ENCODE results near the gene ZNF365.
"Not testable (repeated sequence)": the region's sequence is repeated elsewhere in the genome, so short reads cannot be mapped to it uniquely, and the experiment has no call there.

The ZNF365 gene

DNA sequence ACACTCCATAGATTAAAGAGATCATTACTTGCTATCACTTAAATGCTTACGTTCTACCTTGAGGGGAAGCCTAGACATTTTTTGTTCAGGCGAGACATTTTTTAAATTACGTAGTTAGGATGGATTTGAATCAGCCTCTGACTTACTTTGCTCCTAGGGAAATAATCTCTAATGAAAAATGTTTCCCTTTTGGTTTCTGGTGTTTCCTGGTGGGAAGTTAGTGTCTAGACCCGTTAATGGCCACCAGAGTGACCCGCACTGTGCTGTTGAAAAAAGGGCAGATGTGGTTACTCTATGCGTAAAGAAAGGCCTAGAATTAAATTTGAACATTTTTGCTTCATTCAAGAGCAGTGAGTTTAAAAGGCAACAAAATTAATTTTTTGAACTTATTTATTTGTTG lies 3.8 kb downstream of the ZNF365 start:
- DNase-seq = no peak

DNA sequence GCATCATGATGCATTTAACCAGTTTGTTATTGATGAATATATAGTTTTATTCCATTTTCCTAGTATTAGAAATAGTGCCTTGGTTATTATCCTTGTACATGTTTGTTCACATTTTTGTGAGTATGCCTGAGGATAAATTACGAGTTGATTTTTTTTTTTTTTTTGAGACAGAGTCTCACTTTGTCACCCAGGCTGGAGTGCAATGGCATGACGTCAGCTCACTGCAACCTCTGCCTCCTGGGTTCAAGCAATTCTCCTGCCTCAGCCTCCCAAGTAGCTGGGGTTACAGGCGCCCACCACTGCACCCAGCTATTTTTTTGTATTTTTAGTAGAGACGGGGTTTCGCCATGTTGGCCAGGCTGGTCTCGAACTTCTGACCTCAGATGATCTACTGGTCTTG lies 4.7 kb downstream of the ZNF365 start:
- not testable (repeated sequence) for DNase-seq

DNA sequence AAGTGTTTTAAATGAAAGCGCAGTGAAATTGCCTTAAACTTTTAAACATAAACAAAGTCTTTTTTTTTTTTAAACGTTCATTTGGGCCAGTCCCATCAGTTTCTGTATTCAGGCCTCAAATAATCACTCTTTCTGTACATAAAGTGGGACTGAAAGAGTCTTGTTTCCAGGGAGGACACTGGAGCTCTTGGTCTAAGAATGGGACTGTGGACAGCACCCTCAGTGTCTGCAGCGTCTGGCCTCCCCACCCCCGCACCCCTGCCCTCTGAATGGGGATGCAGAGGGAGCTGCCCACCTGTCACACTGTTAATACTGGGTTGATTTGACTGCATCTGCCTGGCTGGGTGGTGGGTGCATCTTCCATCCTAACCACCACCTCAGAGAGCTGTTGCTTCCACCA lies 5.2 kb downstream of the ZNF365 start:
- DNase-seq = no peak

DNA sequence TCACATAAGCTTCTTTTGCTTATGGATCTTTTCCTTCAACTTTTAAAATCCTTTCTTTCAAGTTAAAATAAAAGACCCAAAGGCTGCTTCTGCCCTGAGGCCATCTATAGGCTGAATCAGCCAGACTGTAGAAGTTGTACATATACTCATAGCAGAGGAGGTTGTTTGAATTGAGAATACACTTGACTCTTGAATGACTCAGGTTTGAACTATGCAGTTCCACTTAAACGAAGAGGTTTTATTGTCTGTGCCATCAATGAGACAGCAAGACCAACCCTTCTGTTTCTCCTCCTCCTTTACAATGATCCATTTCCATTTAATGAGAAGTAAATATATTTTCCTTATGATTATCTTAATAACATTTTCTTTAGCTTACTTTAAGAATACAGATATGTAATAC lies 5.8 kb downstream of the ZNF365 start:
- DNase-seq = no peak

DNA sequence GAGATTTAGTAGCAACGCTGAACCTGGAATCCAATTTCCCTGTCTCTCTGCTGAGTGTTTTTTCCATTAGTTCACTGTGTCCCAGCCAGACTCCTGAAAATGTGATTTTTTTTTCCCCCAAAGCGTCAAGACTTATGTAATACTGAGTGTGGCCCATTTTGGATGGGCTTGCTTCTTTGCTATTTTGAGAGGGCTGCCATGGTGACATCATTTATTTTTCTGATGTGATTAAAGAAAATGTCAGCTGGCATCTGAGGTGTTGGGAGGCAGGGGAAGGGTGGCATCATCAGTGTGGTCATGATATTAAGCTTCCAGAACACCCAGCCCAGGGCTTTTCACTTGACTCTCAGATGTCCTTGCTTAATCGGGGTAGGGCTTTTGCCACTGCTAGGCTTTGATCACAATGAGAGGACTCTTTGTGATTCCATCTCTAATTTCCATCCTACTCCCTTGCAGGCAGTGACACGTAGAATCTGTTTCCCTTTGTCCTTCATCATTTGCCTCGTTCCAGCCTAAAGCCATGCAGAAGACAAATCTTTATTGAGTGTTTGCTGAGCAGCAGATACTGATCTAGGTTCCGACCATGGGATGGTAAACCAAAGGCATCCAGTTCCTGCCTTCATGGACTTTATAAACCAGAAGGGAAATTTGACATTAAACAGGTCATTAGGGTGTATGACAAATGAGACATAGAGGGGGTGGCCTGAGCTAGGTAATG lies 7.4 kb downstream of the ZNF365 start:
- no peak for DNase-seq

DNA sequence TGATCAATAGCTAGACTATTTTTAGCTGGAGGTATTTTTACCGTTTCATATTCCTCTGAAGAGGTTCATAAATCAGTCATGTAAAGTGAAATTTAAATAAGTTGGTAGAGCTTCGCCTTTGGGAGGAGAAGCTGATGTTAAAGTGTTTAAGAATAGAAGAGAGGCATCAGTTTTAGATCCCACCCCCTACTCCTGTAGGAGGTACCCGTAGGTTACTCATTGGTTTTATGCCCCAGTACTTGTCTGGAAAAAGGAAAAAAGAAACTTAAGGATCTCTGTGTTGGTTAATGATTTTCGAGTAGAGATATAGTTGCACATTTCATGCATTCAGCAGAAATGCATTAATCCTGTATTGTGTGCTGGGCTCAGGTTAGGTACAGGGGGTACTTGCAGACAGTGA lies 8.7 kb downstream of the ZNF365 start:
- DNase-seq = no peak

DNA sequence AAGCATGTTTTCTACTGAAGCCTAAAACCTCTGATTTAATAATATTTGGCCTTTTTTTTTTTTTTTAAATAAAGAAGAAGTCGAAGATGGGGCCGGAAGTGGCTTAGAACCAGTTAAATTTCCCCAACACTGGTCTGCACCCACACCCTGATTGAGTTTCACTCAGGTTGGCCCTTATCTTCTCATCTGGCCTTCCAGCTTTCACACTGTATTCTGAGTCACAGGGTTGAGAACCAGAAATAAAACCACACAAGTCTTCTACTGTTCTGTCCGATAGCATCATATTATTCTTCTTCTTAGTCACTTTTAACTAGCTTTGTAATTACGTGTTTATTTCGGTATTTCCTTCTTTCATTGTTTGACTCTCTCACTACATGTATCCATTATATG lies 9.9 kb downstream of the ZNF365 start:
- DNase-seq = no peak

DNA sequence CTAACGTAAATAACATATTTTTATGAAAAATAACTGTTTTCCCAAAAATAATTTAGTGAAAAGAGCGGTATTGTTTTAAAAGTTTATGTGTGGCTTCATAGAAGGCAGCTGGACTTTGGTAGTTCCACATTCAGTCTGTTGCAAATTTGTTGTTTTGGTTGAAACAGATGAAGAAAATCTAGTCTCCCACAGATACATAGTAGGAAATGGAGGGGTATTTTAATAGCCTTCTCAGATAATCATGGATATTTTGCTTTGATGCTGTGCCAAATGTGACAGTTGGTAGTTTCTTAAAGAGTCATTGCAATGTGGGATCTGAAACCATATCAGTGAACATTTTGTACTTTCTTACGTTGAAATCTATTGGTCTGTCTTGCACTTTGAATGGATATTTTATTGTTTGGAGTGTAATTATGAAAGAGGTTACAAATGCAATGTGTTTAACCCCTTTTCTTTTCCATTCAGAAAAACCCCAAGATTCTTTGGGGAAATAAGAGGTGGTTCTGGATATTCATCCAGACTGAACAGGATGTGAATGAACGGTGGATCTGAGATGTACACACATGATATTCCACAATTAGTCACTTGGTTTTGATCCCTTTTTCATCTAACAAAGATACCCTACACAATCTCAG lies 10.4 kb downstream of the ZNF365 start:
- DNase-seq = no peak

DNA sequence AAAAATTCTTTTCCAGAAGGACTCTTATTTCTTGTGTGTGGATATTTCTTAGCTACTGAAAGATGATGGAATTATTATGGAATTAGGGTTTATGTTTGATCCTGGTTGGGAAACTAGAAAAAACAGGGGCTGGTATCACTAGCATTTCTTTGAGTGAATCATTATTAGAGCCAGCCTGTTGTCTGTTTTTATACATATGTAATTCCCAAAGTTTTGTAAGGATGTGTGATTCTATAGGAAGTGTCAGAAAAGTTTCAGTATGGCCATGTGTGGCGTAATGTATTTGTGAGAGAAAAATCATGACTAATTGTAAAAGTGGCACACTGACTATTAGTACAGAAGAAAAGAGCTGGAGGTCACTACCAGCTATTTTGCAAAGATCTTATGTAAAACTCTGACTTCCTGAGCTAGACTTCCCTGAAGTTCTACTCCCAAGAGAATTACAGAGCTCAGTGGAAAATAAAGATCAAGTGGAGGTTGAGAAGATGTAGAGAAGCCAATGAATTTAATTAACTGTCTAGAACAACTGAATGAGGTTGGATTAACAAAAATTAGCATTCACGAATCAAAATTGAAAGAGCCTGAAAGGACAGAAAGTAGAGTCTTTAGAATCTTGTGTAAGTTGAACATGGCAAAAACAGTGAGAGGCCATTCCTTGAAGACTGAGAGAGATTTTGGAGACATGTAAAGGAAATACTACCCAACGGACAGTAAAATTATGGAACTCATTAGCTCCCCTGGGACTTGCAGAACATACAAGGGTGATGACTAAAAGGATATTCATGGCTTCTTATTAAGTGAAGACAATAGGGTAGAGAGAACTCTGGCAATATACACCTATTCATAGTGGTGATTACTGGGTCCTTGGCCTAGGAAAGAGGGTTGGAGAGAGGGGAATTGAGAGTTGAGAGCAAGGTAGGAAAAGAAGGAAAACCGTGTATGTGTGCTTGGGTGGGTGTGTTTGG lies 12.5 kb downstream of the ZNF365 start:
- DNase-seq = no peak

DNA sequence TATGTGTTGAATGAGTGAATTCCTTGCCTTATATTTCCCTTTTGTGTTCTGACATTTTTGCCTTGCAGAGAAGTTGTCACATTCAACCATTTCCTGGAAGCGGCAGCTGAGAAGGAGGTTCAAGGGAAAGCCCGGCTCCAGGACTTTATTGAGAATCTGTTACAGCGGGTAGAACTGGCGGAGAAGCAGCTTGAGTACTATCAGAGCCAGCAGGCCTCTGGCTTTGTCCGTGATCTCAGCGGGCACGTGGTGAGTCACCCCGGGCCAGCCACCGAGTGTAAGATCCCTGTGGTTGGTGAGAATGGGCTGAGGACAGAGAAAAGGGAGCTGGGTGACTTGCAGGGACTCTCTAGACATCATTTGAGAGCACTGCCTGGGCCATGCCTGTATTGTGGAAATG lies 14.2 kb downstream of the ZNF365 start:
- no peak for DNase-seq

DNA sequence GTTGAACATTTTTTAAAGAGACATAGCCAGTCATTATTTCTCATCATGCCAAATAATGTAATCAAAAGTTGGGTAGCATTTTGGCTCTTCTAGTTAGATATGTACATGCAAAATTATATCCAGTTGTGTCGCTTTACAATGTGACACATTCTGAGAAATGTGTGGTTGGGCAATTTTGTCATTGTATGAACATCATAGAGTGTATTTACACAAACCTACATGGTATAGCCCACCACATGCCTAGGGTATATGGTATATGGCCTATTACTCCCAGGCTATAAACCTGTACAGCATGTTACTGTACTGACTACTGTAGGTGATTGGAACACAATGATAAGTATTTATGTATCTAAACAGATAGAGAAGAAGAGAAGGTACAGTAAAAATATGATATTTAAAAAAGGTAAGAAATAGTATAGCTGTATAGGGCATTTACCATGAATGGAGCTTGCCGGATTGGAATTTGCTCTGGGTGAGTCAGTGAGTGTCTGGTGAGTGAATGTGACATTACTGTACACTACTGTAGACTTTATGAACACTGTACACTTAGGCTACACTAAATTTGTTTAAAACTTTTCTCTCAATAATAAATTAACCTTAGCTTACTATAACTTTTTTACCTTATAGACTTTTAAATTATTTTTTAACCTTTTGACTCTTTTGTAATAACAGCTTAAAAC lies 16.5 kb downstream of the ZNF365 start:
- DNase-seq = no peak

DNA sequence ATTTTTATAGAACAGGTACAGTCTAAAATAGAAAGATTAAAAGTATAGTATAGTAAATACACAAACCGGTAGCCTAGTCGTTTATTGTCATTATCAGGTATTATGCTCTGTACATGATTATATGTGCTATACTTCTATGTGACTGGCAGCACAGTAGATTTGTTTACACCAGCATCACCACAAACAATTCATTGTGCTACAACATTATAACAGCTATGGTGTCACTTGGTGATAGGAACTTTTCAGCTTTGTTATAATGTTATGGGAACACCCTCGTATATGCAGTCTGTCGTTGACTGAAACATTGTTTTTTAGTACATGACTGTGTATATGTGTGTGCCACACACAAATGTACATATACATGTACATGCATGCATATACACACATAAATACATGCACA lies 19.1 kb downstream of the ZNF365 start:
- no peak for DNase-seq

DNA sequence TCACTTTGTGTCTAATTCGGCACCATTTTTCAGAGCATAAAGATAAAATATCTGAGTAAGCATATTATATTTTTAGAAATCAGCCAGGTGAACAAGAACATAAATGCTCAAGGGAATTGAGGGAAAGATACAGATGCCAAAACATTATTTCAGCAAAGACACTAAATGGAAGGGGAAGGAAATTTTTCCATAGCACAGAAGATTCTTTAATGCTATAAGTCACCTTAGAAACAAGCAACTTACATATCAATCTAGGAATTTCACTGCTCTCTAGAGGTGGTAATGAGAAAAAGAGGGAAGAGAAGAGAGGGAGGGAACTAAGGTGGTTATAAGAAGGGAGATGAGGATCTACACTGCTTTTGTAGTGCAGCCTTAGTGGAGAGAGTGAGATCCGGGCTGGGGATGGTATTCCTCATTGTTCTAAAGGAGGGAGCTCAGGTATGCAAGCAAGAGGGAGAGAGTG lies 20.4 kb downstream of the ZNF365 start:
- DNase-seq = no peak

DNA sequence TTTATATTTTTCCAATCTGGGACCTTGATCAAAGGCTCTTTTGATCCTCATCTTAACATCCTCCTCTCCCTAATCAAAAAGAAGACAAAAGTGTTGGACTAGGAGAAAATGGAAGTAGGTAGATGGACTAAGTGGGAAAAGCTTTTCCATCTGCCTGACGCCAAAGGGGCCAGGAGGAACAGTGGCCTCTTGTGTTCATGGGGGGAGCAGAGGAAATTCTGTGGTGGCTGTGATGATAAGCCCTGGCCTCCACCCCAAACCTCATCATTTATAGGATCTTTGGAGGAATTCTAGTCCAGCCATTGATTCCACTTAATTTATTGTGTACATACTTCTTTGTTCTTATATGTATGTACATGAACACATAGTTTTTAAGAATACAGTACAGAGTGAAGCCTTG lies 21.7 kb downstream of the ZNF365 start:
- DNase-seq = no peak

DNA sequence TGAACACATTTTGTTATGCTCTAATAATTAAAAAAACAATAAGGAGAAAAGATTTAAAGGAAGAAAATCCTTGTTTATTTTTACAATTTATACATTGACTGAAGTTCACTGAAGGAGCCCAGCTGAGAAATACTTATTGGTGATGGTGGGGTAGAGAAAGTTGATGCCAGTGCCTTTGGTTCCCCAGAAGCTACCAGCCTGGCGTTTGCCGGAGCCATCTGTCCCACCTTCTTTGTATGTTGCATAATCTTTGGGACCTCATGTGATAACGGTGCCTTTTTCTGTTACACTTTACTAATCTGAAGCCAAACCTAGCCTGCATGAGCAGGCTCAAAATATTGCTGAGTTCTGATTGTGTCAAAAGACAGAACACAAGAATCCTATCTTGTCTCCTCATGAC lies 22.7 kb downstream of the ZNF365 start:
- DNase-seq = no peak

DNA sequence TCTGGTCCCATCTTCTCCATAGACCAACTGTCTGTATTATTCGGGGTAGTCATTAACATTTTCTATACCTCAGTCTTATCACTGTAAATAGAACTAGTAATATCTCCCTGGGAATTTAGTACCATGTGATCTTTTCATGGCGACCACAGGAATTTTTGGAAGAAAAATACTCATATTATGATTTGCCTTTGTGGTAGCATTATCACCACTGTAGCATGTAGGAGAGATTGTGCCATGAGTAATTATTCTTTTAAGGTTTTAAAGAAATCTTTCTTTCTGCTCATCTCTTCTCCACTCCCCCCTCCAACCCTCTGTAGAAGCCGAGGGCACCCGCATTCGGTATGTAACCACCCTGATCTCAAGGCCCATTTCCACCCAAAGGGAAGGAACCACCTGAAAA lies 25.0 kb downstream of the ZNF365 start:
- DNase-seq = no peak

DNA sequence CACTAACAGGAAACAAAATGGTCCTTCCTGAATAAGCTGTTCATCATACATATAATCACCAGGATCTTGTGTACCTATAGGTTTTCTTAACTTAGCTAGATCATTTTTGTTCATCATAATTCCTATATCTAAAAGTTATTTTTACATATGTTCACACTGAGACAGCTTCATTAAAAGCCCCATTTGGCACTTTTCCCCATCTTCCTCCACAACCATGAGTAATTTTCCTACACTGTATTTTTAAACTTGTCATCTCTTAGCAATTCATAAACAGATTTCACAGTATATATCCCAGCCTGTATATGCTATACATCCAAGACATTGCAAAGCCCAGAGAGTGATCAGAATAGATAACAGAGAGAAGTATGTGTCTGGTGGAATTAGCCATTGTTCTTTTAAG lies 28.3 kb downstream of the ZNF365 start:
- DNase-seq = no peak

DNA sequence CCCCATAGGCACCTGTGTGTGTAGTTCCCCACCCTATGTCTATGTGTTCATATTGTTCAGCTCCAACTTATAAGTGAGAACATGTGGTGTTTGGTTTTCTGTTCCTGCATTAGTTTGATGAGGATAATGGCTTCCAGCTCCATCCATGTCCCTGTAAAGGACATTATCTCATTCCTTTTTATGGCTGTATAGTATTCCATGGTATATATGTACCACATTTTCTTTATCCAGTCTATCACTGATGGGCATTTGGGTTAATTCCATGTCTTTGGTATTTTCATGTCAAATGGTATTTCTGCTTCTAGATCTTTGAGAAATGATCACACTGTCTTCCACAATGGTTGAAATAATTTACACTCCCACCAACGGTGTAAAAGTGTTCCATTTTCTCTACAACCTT lies 36.4 kb downstream of the ZNF365 start:
- DNase-seq = not testable (repeated sequence)

DNA sequence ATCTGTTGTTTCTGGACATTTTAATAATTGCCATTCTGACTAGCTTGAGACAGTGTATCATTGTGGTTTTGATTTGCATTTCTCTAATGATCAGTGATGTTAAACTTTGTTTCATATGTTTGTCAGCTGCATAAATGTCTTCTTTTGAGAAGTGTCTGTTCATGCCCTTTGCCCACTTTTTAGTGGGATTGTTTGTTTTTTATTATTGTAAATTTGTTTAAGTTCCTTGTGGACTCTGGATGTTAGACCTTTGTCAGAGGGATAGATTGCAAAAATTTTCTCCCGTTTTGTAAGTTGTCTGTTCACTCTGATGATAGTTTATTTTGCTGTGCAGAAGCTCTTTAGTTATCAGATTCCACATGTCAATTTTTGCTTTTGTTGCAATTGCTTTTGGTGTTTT lies 36.8 kb downstream of the ZNF365 start:
- DNase-seq = not testable (repeated sequence)

DNA sequence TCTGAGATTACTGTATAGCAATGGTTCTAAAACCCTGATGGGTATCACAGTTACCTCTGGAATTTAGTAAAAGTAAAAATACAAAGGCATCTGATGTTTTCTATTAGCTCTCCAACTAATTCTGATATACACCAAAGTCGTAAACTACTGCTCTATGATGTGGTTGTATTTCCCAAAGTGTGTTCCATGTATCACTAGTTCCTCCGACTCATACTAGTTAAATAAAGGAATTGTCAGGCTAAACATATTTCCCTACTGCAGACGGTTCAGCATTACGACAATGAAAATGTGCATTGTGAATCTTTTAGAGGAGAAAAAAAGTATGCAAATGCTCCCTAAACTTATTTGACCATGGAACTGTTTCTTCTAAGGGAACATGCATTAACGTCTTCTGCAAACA lies 38.9 kb downstream of the ZNF365 start:
- DNase-seq = no peak

DNA sequence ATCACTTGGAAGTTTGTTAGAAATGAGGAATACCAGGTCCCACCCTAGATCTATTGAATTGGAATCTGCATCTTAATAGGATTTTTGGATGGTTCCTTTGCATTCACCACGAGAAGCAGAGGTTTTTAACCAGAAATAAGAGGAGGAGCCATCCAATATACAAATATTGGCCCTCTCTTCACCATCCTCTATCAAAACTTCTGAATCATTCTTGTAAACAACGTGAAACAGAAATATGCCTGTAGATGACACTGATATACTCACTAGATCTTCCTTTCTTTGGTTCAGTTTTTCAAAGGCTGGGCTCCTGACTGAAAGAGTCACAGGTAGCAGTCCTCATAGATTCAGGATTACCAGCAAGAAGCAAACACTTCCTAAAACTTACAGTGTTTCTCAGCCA lies 39.5 kb downstream of the ZNF365 start:
- no peak for DNase-seq

DNA sequence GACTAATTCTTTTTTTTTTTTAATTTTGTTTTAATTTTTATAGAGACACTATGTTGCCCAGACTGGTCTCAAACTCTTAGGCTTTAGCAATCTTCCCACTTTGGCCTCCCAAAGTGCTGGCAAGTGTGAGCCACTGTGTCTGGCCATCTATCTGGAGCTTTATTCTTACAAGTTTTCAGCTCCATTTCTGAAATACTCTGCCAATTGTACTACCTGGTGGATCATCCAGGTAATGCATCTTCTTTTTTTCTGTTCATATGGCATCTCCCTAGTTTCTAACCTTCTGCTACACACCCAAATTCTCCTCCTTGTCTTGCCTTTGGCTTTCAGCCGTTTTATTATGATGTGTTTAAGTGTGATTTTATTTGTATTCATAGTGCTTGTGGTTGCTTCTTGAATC lies 40.2 kb downstream of the ZNF365 start:
- peak in 1 of 3 experiments; percentile 1 for DNase-seq

DNA sequence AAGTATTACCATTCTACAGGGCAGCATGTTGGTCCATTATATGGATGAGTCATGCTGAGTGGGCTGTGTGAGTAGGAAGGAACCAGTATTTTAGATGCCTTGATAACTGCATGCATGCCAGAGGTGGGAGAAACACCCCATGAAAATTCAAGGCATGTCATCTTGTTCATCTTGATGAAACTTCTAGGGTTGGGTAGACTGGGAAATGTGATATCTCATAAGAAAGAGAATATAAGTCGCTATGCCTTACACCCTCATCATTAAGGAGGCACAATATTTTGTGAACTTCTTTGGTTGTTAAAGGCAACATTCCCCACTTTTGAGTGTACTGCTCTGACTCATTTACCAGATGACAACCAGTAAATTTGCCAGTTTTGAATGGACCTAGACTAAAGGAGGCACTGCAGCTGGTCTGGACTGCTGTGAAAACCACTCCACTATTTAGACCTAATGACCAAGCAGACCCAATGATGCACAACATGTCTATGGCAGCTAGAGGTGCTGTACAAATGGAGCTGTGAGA lies 48.0 kb downstream of the ZNF365 start:
- DNase-seq = no peak

Measured in NCI-H1417 (cell line).